Large intestine (tissue), 3 donors: ENCODE data around the gene C20orf141. TPM values are rescaled to one million over a fixed set of nuclear protein-coding genes. Genes with fewer than 3 reads are reported as not detected.

Experiments used
- DNase-seq, 2 donors: peaks; one replicate each; pipeline versions ENCODE4 v3.0.0 to v3.0.0-alpha.2; 2013
- H3K27ac ChIP-seq: one replicate; pipeline ENCODE4 v1.5.1; 2013; ENCODE audit warnings: low read length
- H3K27me3 ChIP-seq: 2 replicates; pipeline ENCODE4 v1.6.1; 2013; ENCODE audit warnings: low read length; ENCODE audit not compliant: control insufficient read depth, insufficient read depth
- H3K36me3 ChIP-seq: 2 replicates; pipeline ENCODE4 v1.6.1; 2013; ENCODE audit warnings: low read length; ENCODE audit not compliant: control insufficient read depth, insufficient read depth
- H3K4me1 ChIP-seq: one replicate; pipeline ENCODE4 v1.6.1; 2013; ENCODE audit warnings: low read length; ENCODE audit not compliant: control insufficient read depth, insufficient read depth
- H3K4me3 ChIP-seq: one replicate; pipeline ENCODE4 v1.5.1; 2013; ENCODE audit warnings: low read length
- H3K9me3 ChIP-seq: one replicate; pipeline ENCODE4 v1.6.1; 2013; ENCODE audit warnings: mild to moderate bottlenecking, low read depth, low read length, moderate library complexity; ENCODE audit not compliant: control insufficient read depth
- WGBS: methylation state at CpG from one replicate; pipeline ENCODE4 v1.1.5; 2013; ENCODE audit warnings: low lambda C conversion rate; ENCODE audit not compliant: insufficient coverage; 5-methylcytosine and 5-hydroxymethylcytosine counted together
- polyA plus RNA-seq: library from polyadenylated mRNA; unstranded; fragments of 120-200 nt; gene quantifications from one replicate; pipeline ENCODE4 v1.2.1, GENCODE V29; 2013

Gene C20orf141
- polyA plus RNA-seq, 1 donor, result not detected

DNA sequence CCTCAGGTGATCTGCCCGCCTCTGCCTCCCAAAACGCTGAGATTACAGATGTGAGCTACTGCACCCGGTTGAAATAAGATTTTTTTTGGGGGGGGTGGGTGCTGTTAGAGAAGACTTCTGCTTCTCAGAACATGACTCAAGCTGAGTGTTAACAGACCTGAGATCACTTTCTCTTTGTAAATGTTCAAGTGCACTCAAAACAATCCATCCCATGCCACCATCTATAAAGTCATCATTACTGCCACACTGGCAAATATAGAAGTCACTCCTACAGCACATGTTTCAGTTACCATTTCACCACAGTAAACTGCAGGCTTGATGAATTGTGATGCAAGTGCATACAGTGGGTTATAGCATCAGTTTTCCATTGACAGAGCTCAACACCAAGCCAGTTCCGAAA is 34.7 kb downstream of the C20orf141 start:
- H3K9me3 ChIP-seq, result no peaks in the 10 kb centered on the region
- no peaks in the 10 kb centered on the region for H3K27me3 ChIP-seq
- no peak for DNase-seq
- WGBS, result no CpG with 5 or more reads among the region's 4 CpGs
- H3K27ac ChIP-seq, result no peak overlapping the region
- H3K36me3 ChIP-seq, result no peaks in the 10 kb centered on the region
- H3K4me1 ChIP-seq, result no peaks in the 10 kb centered on the region
- no peak overlapping the region for H3K4me3 ChIP-seq

DNA sequence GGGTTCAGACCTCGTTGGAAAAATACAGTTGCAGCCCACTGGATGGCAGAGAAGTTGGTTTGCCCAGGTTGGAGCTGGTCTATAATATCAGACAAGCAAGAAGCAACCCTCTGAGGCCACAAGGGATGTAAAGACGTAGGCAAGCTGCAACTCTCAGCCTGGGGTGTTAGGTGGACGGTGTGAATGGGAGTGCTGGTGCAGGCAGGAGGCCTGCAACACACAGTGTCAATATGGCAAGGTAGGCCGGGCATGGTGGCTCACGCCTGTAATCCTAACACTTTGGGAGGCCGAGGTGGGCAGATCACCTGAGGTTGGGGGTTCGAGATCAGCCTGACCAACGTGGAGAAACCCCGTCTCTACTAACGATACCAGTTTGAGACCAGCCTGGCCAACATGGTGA is 36.3 kb downstream of the C20orf141 start:
- no peak for DNase-seq

DNA sequence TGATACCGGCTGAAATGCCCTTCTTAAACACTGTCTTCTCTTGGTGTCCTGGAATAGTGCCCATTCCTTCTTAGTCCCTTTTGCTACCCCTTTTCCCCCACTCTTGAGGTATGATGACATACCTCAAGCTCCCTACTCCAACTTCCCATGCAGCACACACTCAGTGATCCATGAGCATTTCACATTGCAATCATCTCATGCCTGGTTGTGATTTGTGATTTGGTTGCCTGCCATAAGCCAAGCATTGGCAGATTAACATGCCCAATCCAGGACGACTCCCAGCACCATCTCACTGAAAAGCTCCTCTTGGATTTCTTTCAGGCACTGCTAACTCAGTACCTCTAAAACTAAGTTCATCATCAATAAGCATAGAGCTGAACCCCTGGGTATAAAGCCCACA is 43.8 kb downstream of the C20orf141 start:
- no peaks in the 10 kb centered on the region for H3K4me1 ChIP-seq
- H3K27ac ChIP-seq, result no peak overlapping the region
- no peak for DNase-seq
- no peaks in the 10 kb centered on the region for H3K9me3 ChIP-seq
- WGBS, result no CpG with 5 or more reads among the region's 2 CpGs
- no peaks in the 10 kb centered on the region for H3K27me3 ChIP-seq
- H3K36me3 ChIP-seq, result peaks cover 28% of the 10 kb centered on the region
- H3K4me3 ChIP-seq, result no peak overlapping the region

More for the DNA sequence above, 36.3 kb downstream of the C20orf141 start:
- Histone ChIP-seq H3K36me3 (no peaks in the 10 kb centered on the region), H3K4me3 (no peak overlapping the region), H3K9me3 (no peaks in the 10 kb centered on the region), H3K27ac (no peak overlapping the region), H3K27me3 (no peaks in the 10 kb centered on the region), H3K4me1 (no peaks in the 10 kb centered on the region)
- no CpG with 5 or more reads among the region's 10 CpGs for WGBS

DNA sequence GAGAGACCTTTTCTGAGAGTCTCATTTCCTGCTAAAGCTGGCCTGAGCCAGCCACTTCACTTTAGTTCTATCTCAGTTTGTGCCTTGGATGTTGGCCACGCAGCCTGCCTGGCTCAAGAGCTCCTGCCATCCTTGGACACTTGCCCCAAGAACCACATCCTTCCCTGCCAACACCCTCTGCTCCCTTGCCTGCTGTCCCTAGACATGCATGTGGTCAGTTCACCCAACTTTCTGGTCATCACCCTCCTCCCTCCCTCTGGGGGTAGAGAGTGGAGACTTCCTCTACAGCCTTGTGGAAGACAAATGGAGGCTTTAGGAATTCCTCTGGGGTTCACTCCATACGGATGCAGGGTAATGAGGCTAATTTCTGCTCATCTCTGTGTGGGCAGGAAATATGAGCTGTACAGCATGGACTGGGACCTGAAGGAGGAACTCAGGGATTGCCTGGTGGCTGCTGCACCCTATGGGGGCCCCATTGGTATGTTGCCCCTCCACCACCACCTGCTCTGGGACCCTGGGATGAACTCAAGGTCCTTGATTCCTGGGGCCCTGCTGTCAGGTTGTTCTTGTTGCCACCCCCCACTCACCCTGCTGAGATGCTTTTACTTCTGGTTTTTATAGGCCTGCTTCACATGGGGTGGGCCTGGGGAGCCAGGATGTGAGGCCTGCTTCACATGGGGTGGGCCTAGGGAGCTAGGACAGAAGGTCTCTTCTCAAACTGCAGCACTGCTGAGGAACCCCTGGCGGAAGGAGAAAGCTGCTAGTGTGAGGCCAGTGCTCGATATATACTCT is 44.7 kb downstream of the C20orf141 start:
- Histone ChIP-seq H3K36me3 (peaks cover 36% of the 10 kb centered on the region), H3K9me3 (no peaks in the 10 kb centered on the region), H3K27me3 (no peaks in the 10 kb centered on the region), H3K27ac (no peak overlapping the region), H3K4me3 (no peak overlapping the region), H3K4me1 (no peaks in the 10 kb centered on the region)
- no CpG with 5 or more reads among the region's 4 CpGs for WGBS
- no peak for DNase-seq

DNA sequence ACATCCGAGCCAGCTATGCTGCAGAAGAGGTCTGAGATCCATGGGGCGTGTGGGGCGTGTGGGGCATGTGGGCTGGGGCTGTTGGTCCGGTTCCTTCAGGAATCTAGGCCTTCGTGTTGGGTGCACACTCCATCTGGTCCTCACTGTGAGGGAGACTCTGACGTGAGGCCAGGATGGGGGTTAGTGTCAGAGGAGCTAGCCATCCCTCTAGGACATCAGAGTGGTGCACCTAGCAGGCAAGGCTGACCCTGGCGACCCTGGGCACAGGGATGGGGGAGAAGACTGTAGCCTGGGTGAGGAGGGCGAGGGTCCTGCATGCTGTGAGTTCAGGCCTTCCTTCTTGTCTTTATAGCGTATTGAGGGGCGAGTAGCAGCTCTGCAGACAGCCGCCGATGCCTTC is 49.8 kb downstream of the C20orf141 start:
- H3K9me3 ChIP-seq, result no peaks in the 10 kb centered on the region
- DNase-seq, result no peak
- no peak overlapping the region for H3K27ac ChIP-seq
- H3K4me1 ChIP-seq, result no peaks in the 10 kb centered on the region
- WGBS, result no CpG with 5 or more reads among the region's 12 CpGs
- no peak overlapping the region for H3K4me3 ChIP-seq
- H3K27me3 ChIP-seq, result no peaks in the 10 kb centered on the region
- peaks cover 57% of the 10 kb centered on the region for H3K36me3 ChIP-seq

DNA sequence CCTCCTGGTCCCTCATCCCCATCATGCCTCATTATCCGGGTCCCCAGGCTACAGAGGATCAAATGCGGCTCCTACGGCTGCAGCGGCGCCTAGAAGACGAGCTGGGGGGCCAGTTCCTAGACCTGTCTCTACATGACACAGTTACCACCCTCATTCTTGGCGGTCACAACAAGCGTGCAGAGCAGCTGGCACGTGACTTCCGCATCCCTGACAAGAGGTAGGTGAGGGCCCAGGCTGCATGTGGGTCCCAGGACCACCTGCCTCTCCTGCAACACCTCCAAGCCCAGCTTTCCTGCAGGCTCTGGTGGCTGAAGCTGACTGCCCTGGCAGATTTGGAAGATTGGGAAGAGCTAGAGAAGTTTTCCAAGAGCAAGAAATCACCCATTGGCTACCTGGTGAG is 50.3 kb downstream of the C20orf141 start:
- Histone ChIP-seq H3K27me3 (no peaks in the 10 kb centered on the region), H3K9me3 (no peaks in the 10 kb centered on the region), H3K4me3 (no peak overlapping the region), H3K36me3 (peaks cover 57% of the 10 kb centered on the region), H3K27ac (no peak overlapping the region), H3K4me1 (no peaks in the 10 kb centered on the region)
- whole genome bisulfite sequencing, result no CpG with 5 or more reads among the region's 10 CpGs
- no peak for DNase-seq

Other genes with a start within 250 kb of the C20orf141 start
- 208 TPM for gene NOP56, start 162.4 kb upstream of the C20orf141 start, polyA plus RNA-seq
- gene IDH3B, start 150.8 kb upstream of the C20orf141 start, polyA plus RNA-seq, result 124 TPM
- gene EBF4, start 122.2 kb upstream of the C20orf141 start, polyA plus RNA-seq, result 12.2 TPM
- 28.6 TPM for gene CPXM1, start 14.4 kb upstream of the C20orf141 start, polyA plus RNA-seq
- gene TMEM239, start 1.4 kb downstream of the C20orf141 start, polyA plus RNA-seq, result 0.01 TPM
- 43.4 TPM for gene PCED1A, start 25.7 kb downstream of the C20orf141 start, polyA plus RNA-seq
- gene VPS16, start 25.8 kb downstream of the C20orf141 start, polyA plus RNA-seq, result 33.5 TPM
- gene PTPRA, start 58.5 kb downstream of the C20orf141 start, polyA plus RNA-seq, result 52.7 TPM
- gene GNRH2, start 228.6 kb downstream of the C20orf141 start, polyA plus RNA-seq, result 1.2 TPM
- 60.8 TPM for gene MRPS26, start 231.1 kb downstream of the C20orf141 start, polyA plus RNA-seq